Colonic mucosa (tissue), 4 donors: ENCODE results near the gene SERINC2. TPM values are rescaled to one million over a fixed set of nuclear protein-coding genes. Genes with fewer than 3 reads are reported as not detected.
"Not testable (repeated sequence)": the region's sequence is repeated elsewhere in the genome, so short reads cannot be mapped to it uniquely, and the experiment has no call there.

Experiments
- DNase-seq: peaks from one replicate; pipeline ENCODE4 v3.0.0-alpha.2; 2020
- H3K27ac ChIP-seq: fragments of 200-600 bp; one replicate; pipeline ENCODE4 v1.8.0; 2021
- H3K27me3 ChIP-seq: fragments of 200-600 bp; one replicate; pipeline ENCODE4 v1.8.0; 2021
- H3K36me3 ChIP-seq: fragments of 200-600 bp; one replicate; pipeline ENCODE4 v1.8.0; 2021
- H3K4me1 ChIP-seq: fragments of 200-600 bp; one replicate; pipeline ENCODE4 v1.8.0; 2021; ENCODE audit warnings: mild to moderate bottlenecking
- H3K4me3 ChIP-seq: fragments of 200-600 bp; one replicate; pipeline ENCODE4 v1.8.0; 2021
- H3K9ac ChIP-seq, 2 donors: one replicate each; pipeline ENCODE4 v1.7.0; 2013; ENCODE audit warnings: control low read depth in 2 of 2, low read depth in 2 of 2, low read length in 2 of 2
- H3K9me3 ChIP-seq: fragments of 200-600 bp; one replicate; pipeline ENCODE4 v1.8.0; 2021
- CTCF ChIP-seq: fragments of 200-600 bp; IDR thresholded peaks from one replicate; pipeline ENCODE4 v1.8.0; 2022; ENCODE audit warnings: antibody characterized with exemption, mild to moderate bottlenecking
- intact Hi-C: fragments of 100-400 bp; cut with DNase I; formaldehyde crosslinking; loops from one replicate; pipeline ENCODE4 v1.14.1; 2022
- total RNA-seq, 2 donors: library from RNA; stranded (reverse); fragmentation: NEBNext Ultra II Directional in 1 of 2; extraction: Animal tissue kit (Norgen Biotek cat#: 25700) in 1 of 2; gene quantifications; one replicate each; pipeline ENCODE4 v1.2.1, GENCODE V29; 2021
- donor health status: healthy.
- donor health status: DM: no; HTN: no; CAD: no.
- donor health status: DM: no; HTN: no; CAD: no.

SERINC2 gene
- total RNA-seq, 2 donors from 2014 or later = 203 to 212 TPM

- H3K4me3 ChIP-seq = no peak overlapping the region
- intact Hi-C loops = no loop called here
- H3K27ac ChIP-seq = no peak overlapping the region
- no peaks in the 10 kb centered on the region for H3K27me3 ChIP-seq
- peak overlapping the region in 1 of 2 donors; percentile 14 for H3K9ac ChIP-seq
- no peak for TF ChIP-seq CTCF
- H3K9me3 ChIP-seq = no peaks in the 10 kb centered on the region
- H3K36me3 ChIP-seq = no peaks in the 10 kb centered on the region
- DNase-seq = no peak
- H3K4me1 ChIP-seq = peaks cover 6% of the 10 kb centered on the region
Observed at GRCh38 chr1:31380181-31380580, 32.8 kb upstream of the SERINC2 start.

- no peak for TF ChIP-seq CTCF
- no peaks in the 10 kb centered on the region for H3K27me3 ChIP-seq
- DNase-seq = peak; percentile 44
- H3K9me3 ChIP-seq = no peaks in the 10 kb centered on the region
- H3K4me1 ChIP-seq = peaks cover 6% of the 10 kb centered on the region
- intact Hi-C loops = no loop called here
- no peak overlapping the region for H3K27ac ChIP-seq
- no peak overlapping the region for H3K4me3 ChIP-seq
- H3K36me3 ChIP-seq = no peaks in the 10 kb centered on the region
- peak overlapping the region in 1 of 2 donors; percentile 66 for H3K9ac ChIP-seq
Observed at GRCh38 chr1:31381394-31382294, 31.4 kb upstream of the SERINC2 start.

GRCh38 chr1:31382379-31382989, 30.5 kb upstream of the SERINC2 start:
- Histone ChIP-seq H3K9ac (peak overlapping the region in 1 of 2 donors; percentile 49), H3K4me3 (no peak overlapping the region), H3K4me1 (peaks cover 2% of the 10 kb centered on the region), H3K27ac (no peak overlapping the region), H3K27me3 (no peaks in the 10 kb centered on the region), H3K9me3 (no peaks in the 10 kb centered on the region), H3K36me3 (no peaks in the 10 kb centered on the region)
- no peak for TF ChIP-seq CTCF
- DNase-seq = no peak
- intact Hi-C loops = no loop called here

GRCh38 chr1:31383967-31384366, 29.0 kb upstream of the SERINC2 start:
- Histone ChIP-seq H3K9ac (peak overlapping the region in 1 of 2 donors; percentile 67), H3K27me3 (no peaks in the 10 kb centered on the region), H3K9me3 (no peaks in the 10 kb centered on the region), H3K4me1 (no peaks in the 10 kb centered on the region), H3K36me3 (no peaks in the 10 kb centered on the region), H3K4me3 (no peak overlapping the region), H3K27ac (no peak overlapping the region)
- no peak for TF ChIP-seq CTCF
- intact Hi-C loops = no loop called here
- DNase-seq = no peak

GRCh38 chr1:31386576-31387243, 26.3 kb upstream of the SERINC2 start:
- H3K4me3 ChIP-seq, H3K9ac ChIP-seq, intact Hi-C loops, H3K27ac ChIP-seq, H3K9me3 ChIP-seq, H3K36me3 ChIP-seq, H3K27me3 ChIP-seq, H3K4me1 ChIP-seq, DNase-seq: not testable (repeated sequence)
